Measurements from ENCODE around the gene CASKIN2.

Gene CASKIN2

DNA sequence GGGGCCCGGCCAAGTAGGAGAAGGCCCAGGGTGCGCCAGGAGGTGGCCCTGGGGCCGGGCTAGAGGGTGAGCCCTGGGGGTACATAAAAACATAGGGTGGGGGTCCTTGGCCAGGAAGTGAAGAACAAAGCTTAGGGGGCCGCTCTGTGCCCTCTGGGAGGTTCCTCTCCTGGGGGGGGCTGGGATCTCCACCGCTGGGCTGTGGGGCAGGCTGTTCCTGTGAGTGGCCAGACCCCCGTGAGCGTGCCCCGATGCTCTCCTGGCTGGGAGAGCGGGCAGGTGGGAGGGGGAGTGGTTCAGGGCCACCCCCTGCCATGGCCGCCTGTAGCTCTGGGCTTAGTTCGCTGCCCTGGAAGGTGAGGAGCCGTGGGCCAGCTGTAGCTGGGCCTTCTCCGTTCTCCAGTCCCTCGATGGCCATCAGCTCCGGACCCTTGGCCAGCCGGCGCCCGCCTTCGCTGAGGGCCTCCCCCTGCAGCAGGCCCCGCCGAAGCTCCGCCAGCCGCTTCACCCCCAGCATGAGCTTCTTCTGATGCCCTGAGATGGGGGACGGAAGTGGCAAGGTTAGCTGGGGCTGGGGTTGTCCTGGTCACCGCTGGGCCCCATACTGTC, 12.5 kb downstream of the CASKIN2 start:
- no peak for DNase-seq

DNA sequence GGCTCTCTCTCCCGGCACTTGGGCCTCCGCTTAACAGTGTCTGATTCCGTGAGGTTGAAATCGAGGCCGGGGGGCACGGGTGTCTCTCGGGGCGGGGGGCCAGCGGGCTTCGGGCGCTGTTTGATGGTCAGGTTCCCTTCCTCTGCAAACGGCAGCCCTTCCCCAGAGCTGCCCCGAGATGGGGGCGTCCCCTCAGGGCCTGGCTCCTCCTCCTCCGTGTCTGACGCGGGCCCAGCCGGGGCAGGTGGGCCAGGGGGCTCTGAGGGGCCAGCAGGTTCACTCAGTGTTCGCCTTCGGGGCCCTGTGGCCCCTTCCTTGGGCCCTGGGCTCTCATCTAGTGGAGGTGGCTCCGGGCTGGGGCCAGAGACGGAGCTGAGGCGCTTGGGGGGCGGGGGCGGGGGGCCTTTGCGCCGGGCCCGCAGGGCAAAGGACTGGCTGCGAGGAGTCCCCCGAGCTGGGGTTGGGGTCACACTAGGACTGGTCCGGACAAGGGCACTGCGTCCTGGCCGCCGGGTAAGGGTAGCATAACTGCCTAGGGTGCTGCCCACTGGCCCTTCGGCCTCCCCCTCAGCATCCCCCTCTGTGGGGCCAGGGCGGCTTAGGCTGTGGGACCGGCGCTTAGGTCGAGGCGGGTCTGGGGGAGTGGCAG, 13.1 kb downstream of the CASKIN2 start:
- no peak for DNase-seq

- no peak for DNase-seq
Measured at GRCh38 chr17:75501378-75502071, 13.8 kb downstream of the CASKIN2 start.

- no peak for DNase-seq
Measured at GRCh38 chr17:75500419-75501216, 14.7 kb downstream of the CASKIN2 start.

GRCh38 chr17:75499313-75500022, 15.9 kb downstream of the CASKIN2 start:
- no peak for DNase-seq

- DNase-seq: no peak
Measured at GRCh38 chr17:75498726-75499213, 16.6 kb downstream of the CASKIN2 start.

DNA sequence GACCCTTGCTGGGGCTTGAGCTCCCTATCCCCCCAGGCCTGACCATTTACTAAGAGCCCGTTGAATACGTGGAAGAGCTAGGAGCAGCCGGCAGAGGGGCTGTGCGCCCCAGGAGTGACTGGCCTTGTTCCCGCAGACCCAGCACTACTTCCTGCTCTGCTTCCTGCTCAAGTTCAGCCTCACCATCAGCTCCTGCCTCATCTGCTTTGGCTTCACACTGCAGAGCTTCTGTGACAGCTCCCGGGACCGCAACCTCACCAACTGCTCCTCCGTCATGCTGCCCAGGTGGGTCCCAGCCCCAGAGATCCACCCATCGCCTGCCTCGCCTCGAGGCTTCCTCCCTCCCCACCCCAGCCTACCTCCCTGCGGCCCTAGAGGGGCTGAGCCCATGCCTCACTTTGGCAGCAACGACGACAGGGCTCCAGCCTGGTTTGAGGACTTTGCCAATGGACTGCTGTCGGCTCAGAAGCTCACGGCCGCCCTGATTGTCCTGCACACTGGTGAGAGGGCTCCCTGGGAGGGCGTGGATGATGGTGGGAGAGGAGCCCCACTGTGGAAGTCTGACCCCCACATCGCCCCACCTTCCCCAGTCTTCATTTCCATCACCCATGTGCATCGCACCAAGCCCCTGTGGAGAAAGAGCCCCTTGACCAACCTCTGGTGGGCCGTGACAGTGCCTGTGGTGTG, 17.2 kb downstream of the CASKIN2 start:
- DNase-seq: no peak

DNA sequence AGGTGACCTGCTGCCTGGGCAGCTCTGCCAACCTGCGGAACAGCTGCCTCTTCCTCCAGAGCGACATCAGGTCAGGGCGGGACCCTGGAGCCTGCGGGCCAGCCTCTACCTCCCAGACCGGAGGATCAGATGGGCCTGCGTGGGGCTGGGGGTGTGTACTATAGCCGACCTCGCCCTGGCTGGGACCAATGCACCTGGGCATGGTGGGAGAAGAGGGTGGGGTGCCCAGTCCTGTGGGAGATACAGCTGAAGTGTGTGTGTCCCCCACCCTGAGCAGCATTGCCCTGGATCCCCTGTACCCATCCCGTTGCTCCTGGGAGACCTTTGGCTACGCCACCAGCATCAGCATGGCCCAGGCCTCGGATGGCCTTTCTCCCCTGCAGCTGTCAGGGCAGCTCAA, 19.3 kb downstream of the CASKIN2 start:
- DNase-seq: no peak

- no peak for DNase-seq
Measured at GRCh38 chr17:75494326-75494877, 20.9 kb downstream of the CASKIN2 start.

DNA sequence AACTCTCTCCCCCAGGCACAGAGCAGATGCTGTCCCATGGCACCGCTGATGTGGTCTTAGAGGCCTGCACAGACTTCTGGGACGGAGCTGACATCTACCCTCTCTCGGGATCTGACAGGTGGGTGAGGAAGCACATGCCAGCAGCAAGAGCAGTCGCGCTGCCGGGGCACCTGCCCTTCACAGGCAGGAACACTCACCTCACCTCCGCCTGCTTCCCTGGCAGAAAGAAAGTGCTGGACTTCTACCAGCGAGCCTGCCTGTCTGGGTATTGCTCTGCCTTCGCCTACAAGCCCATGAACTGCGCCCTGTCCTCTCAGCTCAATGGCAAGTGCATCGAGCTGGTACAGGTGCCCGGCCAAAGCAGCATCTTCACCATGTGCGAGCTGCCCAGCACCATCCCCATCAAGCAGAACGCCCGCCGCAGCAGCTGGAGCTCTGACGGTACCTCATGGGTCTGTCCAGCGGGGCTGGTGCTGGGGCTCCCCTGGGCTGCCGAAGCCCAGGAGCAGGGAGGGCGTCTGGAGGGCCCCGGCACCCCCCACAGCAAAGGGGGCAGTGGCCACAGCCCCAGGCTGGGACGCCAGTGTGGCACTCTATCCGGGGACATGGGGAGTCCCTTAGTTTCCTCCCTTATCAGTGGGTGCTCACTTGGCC, 21.7 kb downstream of the CASKIN2 start:
- no peak for DNase-seq

GRCh38 chr17:75492555-75493168, 22.7 kb downstream of the CASKIN2 start:
- DNase-seq: no peak

- no peak for DNase-seq
Measured at GRCh38 chr17:75491680-75492079, 23.7 kb downstream of the CASKIN2 start.

DNA sequence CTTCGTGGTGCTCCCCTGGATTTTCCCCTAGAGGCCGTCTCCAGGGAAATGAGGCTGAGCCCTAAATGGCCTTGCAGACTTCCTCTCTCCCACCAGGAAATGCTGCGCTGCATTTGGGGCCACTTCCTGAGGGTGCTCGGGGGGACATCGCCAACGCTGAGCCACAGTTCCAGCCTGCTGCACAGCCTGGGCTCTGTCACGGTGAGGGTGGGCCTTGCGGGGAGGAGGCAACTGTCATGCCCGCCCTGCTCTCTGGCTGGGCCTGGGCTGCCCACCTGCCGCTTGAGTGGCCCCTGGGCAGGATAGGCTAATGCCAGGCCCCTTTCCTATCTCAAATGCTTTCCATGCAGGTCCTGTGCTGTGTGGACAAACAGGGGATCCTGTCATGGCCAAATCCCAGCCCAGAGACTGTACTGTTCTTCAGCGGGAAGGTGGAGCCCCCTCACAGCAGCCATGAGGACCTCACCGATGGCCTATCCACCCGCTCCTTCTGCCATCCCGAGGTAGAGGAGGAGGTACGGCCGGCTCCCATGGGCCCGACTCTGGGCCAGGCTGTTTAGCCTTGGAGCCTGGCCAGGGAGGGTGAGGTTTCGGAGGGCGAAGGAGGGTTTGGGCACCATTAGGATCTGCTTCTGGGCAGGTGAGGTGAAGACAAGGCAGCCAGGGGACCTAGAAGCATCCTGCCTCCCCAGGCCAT, 24.2 kb downstream of the CASKIN2 start:
- DNase-seq: no peak

DNA sequence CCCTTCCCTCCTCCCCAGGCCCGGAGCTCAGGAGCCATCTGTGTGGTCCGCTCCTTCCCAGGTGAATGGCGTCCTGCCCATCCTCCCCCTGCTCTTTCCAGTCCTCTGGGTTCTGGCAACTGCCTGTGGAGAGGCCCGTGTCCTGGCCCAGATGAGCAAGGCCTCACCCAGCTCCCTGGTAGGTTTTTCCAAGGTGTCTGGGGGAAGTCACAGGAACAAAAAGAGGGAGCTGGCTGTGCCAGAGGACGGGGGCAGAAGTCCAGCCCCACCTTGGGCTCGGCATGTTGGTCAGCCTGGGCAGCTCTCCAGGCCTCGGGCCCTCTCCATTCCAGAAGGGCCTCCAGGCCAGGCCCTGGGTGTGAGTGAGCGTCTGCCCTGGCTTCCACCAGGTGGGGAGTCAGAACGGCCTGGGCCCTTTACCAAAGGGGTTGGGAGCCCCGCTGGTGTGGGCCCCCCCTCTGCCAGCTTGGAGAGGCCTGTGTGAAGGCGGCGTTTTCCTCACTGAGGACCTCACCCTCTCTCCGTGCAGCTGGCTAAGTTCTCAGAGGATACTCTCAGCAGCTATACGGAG, 25.1 kb downstream of the CASKIN2 start:
- DNase-seq: no peak

DNA sequence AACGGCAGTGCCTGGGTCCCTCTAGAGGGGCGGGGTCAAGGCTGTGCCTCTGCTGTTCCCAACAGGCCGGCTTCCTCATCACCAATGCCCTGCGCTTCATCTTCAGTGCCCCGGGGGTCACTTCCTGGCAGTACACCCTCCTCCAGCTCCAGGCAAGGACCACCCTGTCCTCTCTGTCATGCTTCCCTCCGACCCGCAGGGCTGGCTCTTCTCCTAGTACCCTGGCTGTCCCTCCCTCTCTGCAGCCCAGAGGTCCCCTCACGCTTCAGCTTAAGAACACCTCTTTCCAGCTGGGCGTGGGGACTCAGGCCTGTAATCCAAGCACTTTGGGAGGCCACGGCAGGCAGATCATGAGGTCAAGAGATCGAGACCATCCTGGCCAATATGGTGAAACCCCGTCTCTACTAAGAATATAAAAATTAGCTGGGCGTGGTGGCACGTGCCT, 25.8 kb downstream of the CASKIN2 start:
- no peak for DNase-seq

- no peak for DNase-seq
Measured at GRCh38 chr17:75488693-75489510, 26.4 kb downstream of the CASKIN2 start.

GRCh38 chr17:75487351-75488070, 27.8 kb downstream of the CASKIN2 start:
- DNase-seq: peak; percentile 83

DNA sequence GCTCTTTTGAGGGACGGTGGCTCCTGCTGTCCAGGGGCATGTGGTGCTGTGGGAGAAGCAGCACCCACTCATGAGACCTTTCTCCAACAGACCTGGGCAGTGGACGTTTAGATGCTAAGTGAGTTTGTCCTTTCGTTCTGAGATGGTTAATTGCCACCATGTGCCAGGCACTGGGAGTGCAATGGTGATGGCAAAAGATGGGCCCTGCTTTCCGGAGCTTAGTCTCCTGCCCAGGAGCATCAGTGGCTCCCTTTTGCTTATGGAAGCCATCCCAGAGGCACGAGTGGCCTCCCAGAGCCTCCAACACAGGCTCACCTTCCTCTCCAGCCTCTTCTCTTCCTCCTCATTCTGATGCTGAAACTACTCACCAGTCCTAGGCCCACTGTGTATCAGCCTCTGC, 28.4 kb downstream of the CASKIN2 start:
- DNase-seq: no peak
